Measurements from ENCODE around the gene THRAP3. TPM values are rescaled to one million over a fixed set of nuclear protein-coding genes. Genes with fewer than 3 reads are reported as not detected.

THRAP3 gene
- total and polyA plus RNA-seq, 9 of the 15 experiments (the other 6 are each of a cell fraction or from before 2014, with no cell fraction given), result 66.2 to 135 (median 113) TPM

DNA sequence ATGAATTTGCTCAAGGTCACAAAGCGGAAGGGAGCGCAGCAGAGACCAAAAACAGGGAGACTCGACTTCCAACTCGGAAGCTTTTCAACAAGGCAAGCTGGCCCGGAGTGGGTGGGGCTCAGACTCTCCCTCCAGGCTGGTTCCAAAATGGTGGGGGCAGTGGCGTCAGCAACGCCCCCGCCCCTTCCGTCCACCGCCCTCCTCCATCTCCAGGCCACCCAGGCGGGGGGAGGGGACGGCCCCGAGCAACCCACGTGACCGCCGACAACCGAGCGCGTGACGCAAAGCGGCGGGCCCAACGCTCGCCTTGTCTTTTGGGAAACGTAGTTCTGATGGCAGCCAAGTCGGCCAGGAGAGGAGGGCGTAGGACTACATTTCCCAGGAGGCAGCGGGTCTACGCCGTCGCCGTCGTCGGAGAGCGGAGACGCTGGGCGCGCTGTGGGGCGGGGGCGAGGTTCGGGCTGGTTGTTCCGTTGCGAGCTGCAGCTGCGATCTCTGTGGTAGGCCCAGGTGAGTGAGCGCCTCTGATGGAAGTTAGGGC, at the start of gene THRAP3 (continued):
- TF ChIP-seq ZBED1 (IDR thresholded peaks at IDR 0.05) (peak; percentile 87; the same call in 1 of the 2 replicates), SREBF2 (CRISPR knock-in tag; IDR thresholded peaks at IDR 0.05) (no peak), POLR2G (IDR thresholded peaks at IDR 0.05; ENCODE audit: low read depth, low read length) (peak; percentile 96), ZNF175 (CRISPR knock-in tag; IDR thresholded peaks at IDR 0.05; ENCODE audit: low read depth) (peak; percentile 81), HNRNPUL1 (IDR thresholded peaks at IDR 0.05; ENCODE audit: low read length) (no peak), PTRF (tag; IDR thresholded peaks at IDR 0.05) (no peak), STAT6 (CRISPR knock-in tag; IDR thresholded peaks at IDR 0.05) (no peak), CTCFL (IDR thresholded peaks at IDR 0.05; ENCODE audit: borderline replicate concordance, insufficient read depth, low read depth, low read length, poor library complexity, severe bottlenecking) (no peak), ZBTB1 (CRISPR knock-in tag; IDR thresholded peaks at IDR 0.05; ENCODE audit: borderline replicate concordance, low read depth) (no peak), POLR2AphosphoS5 (IDR thresholded peaks at IDR 0.05; ENCODE audit: control insufficient read depth, insufficient read depth, low read depth, low read length) (peak; percentile 86; the same call in 1 of the 2 replicates), ZNF124 (CRISPR knock-in tag; IDR thresholded peaks at IDR 0.05) (no peak), ZNF398 (CRISPR knock-in tag; IDR thresholded peaks at IDR 0.05) (no peak), RBM39 (optimal IDR thresholded peaks at IDR 0.05; ENCODE audit: low read depth, low read length) (no peak), ZFP36 (IDR thresholded peaks at IDR 0.05; ENCODE audit: low read depth, low read length, partially characterized antibody) (peak; percentile 25), ZNF644 (tag; IDR thresholded peaks at IDR 0.05; ENCODE audit: low read depth) (peak; percentile 94)
- TF ChIP-seq, protein P1, sequence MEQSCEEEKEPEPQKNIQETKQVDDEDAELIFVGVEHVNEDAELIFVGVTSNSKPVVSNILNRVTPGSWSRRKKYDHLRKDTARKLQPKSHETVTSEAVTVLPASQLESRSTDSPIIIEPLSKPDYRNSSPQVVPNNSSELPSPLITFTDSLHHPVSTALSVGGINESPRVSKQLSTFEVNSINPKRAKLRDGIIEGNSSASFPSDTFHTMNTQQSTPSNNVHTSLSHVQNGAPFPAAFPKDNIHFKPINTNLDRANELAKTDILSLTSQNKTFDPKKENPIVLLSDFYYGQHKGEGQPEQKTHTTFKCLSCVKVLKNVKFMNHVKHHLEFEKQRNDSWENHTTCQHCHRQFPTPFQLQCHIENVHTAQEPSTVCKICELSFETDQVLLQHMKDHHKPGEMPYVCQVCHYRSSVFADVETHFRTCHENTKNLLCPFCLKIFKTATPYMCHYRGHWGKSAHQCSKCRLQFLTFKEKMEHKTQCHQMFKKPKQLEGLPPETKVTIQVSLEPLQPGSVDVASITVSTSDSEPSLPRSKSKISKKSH (CRISPR knock-in tag; IDR thresholded peaks at IDR 0.05), result no peak
- TF ChIP-seq, protein P2, sequence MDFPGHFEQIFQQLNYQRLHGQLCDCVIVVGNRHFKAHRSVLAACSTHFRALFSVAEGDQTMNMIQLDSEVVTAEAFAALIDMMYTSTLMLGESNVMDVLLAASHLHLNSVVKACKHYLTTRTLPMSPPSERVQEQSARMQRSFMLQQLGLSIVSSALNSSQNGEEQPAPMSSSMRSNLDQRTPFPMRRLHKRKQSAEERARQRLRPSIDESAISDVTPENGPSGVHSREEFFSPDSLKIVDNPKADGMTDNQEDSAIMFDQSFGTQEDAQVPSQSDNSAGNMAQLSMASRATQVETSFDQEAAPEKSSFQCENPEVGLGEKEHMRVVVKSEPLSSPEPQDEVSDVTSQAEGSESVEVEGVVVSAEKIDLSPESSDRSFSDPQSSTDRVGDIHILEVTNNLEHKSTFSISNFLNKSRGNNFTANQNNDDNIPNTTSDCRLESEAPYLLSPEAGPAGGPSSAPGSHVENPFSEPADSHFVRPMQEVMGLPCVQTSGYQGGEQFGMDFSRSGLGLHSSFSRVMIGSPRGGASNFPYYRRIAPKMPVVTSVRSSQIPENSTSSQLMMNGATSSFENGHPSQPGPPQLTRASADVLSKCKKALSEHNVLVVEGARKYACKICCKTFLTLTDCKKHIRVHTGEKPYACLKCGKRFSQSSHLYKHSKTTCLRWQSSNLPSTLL (IDR thresholded peaks at IDR 0.05), result no peak

Measured in K562 (cell line).